ENCODE results near the gene KCTD12. TPM values are rescaled to one million over a fixed set of nuclear protein-coding genes. Genes with fewer than 3 reads are reported as not detected.

KCTD12 gene
- total RNA-seq, 1 donor from 2014 or later = 57.2 TPM

- no peak for DNase-seq (ENCODE audit: extremely low spot score in 2 of 2)
- no peaks in the 10 kb centered on the region for H3K27me3 ChIP-seq
- TF ChIP-seq POLR2A (IDR thresholded peaks at IDR 0.05) = no peak
- no peak for TF ChIP-seq POLR2AphosphoS5 (IDR thresholded peaks at IDR 0.05; ENCODE audit: insufficient read depth in 1 of 2, low read depth in 1 of 2)
- no peak for TF ChIP-seq CTCF (IDR thresholded peaks at IDR 0.05)
- H3K36me3 ChIP-seq = no peaks in the 10 kb centered on the region
- no peak overlapping the region for H3K27ac ChIP-seq
- no peak overlapping the region for H3K4me3 ChIP-seq
- intact Hi-C loops (cut with DNase I) = no loop called here
- H3K9me3 ChIP-seq = no peaks in the 10 kb centered on the region
- no peaks in the 10 kb centered on the region for H3K4me1 ChIP-seq
Measured at GRCh38 chr13:76861859-76862258, 24.3 kb downstream of the KCTD12 start.

DNA sequence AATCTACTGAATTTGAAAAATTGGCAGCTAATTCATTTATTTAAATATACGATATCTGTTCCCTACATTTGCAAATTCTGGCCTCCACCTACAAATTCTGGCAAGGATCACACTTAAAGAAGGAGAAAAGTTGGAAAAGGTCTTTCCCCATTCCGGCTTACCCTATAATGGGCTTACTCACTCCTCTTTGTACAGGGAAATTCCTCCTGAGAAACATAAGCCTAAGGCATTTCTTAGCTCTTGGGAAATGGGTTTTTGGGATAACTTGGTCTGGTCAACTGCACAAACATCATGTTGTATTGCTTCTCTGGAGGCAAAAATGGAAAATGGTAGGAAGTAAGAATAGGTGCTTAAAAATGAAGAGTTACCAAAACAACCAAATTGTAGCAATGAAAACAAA is 25.5 kb downstream of the KCTD12 start:
- no peak overlapping the region for H3K27ac ChIP-seq
- TF ChIP-seq POLR2AphosphoS5 (IDR thresholded peaks at IDR 0.05; ENCODE audit: insufficient read depth in 1 of 2, low read depth in 1 of 2) = no peak
- no peak for TF ChIP-seq POLR2A (IDR thresholded peaks at IDR 0.05)
- TF ChIP-seq CTCF (IDR thresholded peaks at IDR 0.05) = no peak
- H3K9me3 ChIP-seq = no peaks in the 10 kb centered on the region
- intact Hi-C loops (cut with DNase I) = no loop called here
- no peak for DNase-seq (ENCODE audit: extremely low spot score in 2 of 2)
- no peaks in the 10 kb centered on the region for H3K4me1 ChIP-seq
- H3K4me3 ChIP-seq = no peak overlapping the region
- H3K27me3 ChIP-seq = no peaks in the 10 kb centered on the region
- no peaks in the 10 kb centered on the region for H3K36me3 ChIP-seq

DNA sequence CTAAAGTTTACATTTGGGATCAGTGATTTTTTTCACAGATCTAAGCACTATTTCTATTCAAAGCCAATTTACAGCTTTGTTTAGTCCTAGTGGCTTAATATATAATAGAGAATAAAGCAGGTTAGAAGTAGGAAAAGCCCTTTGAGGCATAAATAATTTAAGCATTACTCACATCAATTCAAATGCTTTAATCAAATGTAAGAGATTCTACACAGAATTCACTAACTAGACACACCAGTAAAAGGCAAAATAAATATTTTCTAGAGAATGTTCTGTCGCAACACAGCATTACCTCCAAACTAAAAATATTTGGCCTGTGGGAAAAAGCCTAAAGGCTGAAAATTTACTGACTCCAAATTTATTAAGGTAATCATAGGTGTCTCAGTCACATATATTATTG is 31.3 kb downstream of the KCTD12 start:
- H3K9me3 ChIP-seq = no peaks in the 10 kb centered on the region
- H3K4me1 ChIP-seq = peaks cover 7% of the 10 kb centered on the region
- H3K4me3 ChIP-seq = no peak overlapping the region
- TF ChIP-seq CTCF (IDR thresholded peaks at IDR 0.05) = no peak
- TF ChIP-seq POLR2A (IDR thresholded peaks at IDR 0.05) = no peak
- TF ChIP-seq POLR2AphosphoS5 (IDR thresholded peaks at IDR 0.05; ENCODE audit: insufficient read depth in 1 of 2, low read depth in 1 of 2) = no peak
- no peaks in the 10 kb centered on the region for H3K36me3 ChIP-seq
- no peaks in the 10 kb centered on the region for H3K27me3 ChIP-seq
- no peak overlapping the region for H3K27ac ChIP-seq
- intact Hi-C loops (cut with DNase I) = no loop called here
- DNase-seq (ENCODE audit: extremely low spot score in 2 of 2) = no peak

DNA sequence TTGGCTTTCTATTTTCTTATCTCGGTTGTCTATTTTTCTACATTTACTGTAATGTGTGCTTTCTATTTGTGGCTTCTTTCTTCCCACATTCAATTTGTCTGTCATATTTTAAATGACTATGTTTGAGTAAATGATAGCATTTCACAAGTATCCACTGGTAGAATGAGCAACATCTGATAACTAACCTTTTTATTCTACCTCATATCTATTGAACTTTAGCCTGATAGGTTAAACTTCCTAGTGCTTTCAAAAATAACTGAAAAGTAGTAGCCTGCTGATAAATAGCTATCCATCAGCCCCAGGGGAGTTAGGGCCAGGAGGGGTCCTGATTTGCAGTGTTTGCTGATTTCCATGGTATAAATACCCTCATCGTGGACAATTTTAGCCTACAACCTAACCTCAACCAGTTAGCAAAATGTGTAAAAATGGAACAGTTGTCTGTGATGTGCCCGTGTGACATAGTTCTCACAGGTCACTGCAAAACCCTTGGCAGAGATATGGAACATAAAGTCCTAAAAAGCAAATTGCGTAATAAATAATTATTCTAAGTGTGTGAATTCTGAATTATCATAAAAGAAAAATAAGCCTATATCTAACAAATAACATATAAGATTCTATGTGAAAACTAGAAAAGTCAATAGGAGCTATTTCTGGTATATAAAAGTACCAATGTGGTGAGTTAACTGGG is 32.1 kb downstream of the KCTD12 start:
- Histone ChIP-seq H3K4me3 (no peak overlapping the region), H3K36me3 (no peaks in the 10 kb centered on the region), H3K27ac (no peak overlapping the region), H3K9me3 (no peaks in the 10 kb centered on the region), H3K27me3 (no peaks in the 10 kb centered on the region), H3K4me1 (peaks cover 7% of the 10 kb centered on the region)
- DNase-seq (ENCODE audit: extremely low spot score in 2 of 2) = no peak
- intact Hi-C loops (cut with DNase I) = no loop called here
- TF ChIP-seq CTCF (IDR thresholded peaks at IDR 0.05) = no peak
- no peak for TF ChIP-seq POLR2A (IDR thresholded peaks at IDR 0.05)
- TF ChIP-seq POLR2AphosphoS5 (IDR thresholded peaks at IDR 0.05; ENCODE audit: insufficient read depth in 1 of 2, low read depth in 1 of 2) = no peak

DNA sequence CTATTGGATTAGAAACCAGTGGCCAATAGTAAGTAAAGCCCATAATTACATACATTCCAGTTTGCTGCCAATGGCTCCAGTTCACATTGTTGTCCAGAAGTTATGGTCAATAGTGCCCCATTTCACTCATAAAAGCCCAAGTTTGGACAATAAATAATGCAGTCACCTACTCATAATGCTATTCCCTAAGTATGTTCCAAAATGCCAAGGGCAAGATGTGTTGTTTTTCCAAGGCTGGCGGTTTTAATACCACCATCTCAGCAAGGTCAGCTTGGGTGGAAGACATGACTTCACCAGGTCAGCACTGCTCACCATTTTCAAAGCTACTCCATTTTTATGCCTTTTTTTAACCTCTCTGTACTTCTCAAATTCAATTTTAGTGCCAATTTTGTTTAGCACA is 32.7 kb downstream of the KCTD12 start:
- H3K9me3 ChIP-seq = no peaks in the 10 kb centered on the region
- H3K4me3 ChIP-seq = no peak overlapping the region
- intact Hi-C loops (cut with DNase I) = no loop called here
- DNase-seq (ENCODE audit: extremely low spot score in 2 of 2) = no peak
- TF ChIP-seq CTCF (IDR thresholded peaks at IDR 0.05) (no peak), POLR2A (IDR thresholded peaks at IDR 0.05) (no peak), POLR2AphosphoS5 (IDR thresholded peaks at IDR 0.05; ENCODE audit: insufficient read depth in 1 of 2, low read depth in 1 of 2) (no peak)
- no peak overlapping the region for H3K27ac ChIP-seq
- H3K4me1 ChIP-seq = peaks cover 7% of the 10 kb centered on the region
- no peaks in the 10 kb centered on the region for H3K36me3 ChIP-seq
- no peaks in the 10 kb centered on the region for H3K27me3 ChIP-seq

Data from vagina (tissue), 2 donors.